Measurements from ENCODE around the gene RIPPLY3. TPM values are rescaled to one million over a fixed set of nuclear protein-coding genes. Genes with fewer than 3 reads are reported as not detected.

The RIPPLY3 gene
- 0.33 to 0.67 TPM (median 0.54 TPM) in 5 replicates for total RNA-seq (2022; extraction: Qiagen RNA extraction)

GRCh38 chr21:37006486-37007291 is at the start of gene RIPPLY3:
Gene RIPPLY3 (plus strand): TSS chr21:37006702. CDS start chr21:37006773, 71 bp downstream.

GRCh38 chr21:36966066-36966820 is 40.3 kb upstream of the RIPPLY3 start, which contains the start of gene HLCS:
Gene HLCS (minus strand): TSS chr21:36966669. CDS start chr21:36966638, 31 bp downstream.

Other genes with a start within 250 kb of the RIPPLY3 start
- gene HLCS, start 40.0 kb upstream of the RIPPLY3 start, total RNA-seq (2022; extraction: Qiagen RNA extraction): 5.4 to 7.6 TPM (median 6.6 TPM) in 5 replicates
- gene PIGP, start 66.4 kb downstream of the RIPPLY3 start, total RNA-seq (2022; extraction: Qiagen RNA extraction): 14.5 to 15.8 TPM (median 15.3 TPM) in 5 replicates
- gene TTC3, start 66.6 kb downstream of the RIPPLY3 start, total RNA-seq (2022; extraction: Qiagen RNA extraction): 24.2 to 44.6 TPM (median 26.7 TPM) in 5 replicates

All from A549 treated with AZD2906 at 1 μM for 4 hours (cell line).